ENCODE results near the gene LMO1. TPM values are rescaled to one million over a fixed set of nuclear protein-coding genes. Genes with fewer than 3 reads are reported as not detected.
A peak's percentile ranks its signal among the peaks of the same experiment; 100 is the strongest.

LMO1 gene
- total RNA-seq, 1 donor from 2014 or later, result 2.7 TPM

DNA sequence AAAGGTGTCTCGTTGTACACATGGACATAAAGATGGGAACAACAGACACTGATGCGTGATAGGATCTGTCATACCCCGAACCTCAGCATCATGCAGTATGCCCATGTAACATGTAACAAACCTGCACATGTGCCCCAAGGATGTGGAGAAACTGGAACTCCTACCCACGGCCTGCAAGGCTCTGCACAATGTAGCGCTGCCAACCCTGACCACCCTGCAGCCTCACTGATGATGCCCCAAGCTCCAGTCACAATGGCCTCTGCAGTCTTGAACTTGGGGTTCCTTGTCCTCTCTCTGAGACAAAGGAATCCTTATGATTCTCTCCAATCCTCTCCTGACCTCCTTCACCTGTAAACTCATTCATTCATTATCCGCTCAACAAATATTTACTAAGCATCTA lies 14.2 kb downstream of the LMO1 start:
- Mint-ChIP-seq H3K27me3 (peaks cover 24% of the 10 kb centered on the region), H3K27ac (no peak overlapping the region), H3K9me3 (no peaks in the 10 kb centered on the region), H3K36me3 (no peaks in the 10 kb centered on the region), H3K4me3 (no peak overlapping the region), H3K4me1 (ENCODE audit: unreplicated experiment) (no peaks in the 10 kb centered on the region)
- no peak for DNase-seq (ENCODE audit: extremely low spot score, unreplicated experiment)
- TF ChIP-seq, protein P1, sequence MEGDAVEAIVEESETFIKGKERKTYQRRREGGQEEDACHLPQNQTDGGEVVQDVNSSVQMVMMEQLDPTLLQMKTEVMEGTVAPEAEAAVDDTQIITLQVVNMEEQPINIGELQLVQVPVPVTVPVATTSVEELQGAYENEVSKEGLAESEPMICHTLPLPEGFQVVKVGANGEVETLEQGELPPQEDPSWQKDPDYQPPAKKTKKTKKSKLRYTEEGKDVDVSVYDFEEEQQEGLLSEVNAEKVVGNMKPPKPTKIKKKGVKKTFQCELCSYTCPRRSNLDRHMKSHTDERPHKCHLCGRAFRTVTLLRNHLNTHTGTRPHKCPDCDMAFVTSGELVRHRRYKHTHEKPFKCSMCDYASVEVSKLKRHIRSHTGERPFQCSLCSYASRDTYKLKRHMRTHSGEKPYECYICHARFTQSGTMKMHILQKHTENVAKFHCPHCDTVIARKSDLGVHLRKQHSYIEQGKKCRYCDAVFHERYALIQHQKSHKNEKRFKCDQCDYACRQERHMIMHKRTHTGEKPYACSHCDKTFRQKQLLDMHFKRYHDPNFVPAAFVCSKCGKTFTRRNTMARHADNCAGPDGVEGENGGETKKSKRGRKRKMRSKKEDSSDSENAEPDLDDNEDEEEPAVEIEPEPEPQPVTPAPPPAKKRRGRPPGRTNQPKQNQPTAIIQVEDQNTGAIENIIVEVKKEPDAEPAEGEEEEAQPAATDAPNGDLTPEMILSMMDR (conservative IDR thresholded peaks at IDR 0.05), result no peak

DNA sequence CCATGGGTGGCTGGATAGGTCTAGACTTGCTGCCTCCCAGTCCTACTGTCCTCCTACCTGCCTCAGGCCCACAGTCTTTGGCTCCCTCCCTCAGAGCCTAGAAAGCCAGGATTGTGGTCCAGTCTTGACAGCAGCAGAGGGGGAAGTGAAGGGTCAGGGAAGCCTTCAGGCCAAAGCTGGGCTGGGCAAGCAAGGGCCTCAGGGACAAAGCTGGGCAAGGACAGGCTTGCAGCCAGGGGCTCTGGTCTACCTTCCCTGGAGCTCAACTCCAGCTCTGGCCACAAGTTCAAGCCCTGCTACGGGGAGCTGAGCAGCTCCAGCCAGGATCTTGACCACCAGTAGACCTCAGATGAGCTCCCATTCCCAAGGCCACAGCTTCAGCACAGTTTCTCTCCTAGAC lies 14.9 kb downstream of the LMO1 start:
- DNase-seq (ENCODE audit: extremely low spot score, unreplicated experiment), result no peak
- Mint-ChIP-seq H3K4me3 (no peak overlapping the region), H3K27ac (no peak overlapping the region), H3K4me1 (ENCODE audit: unreplicated experiment) (peaks cover 6% of the 10 kb centered on the region), H3K36me3 (no peaks in the 10 kb centered on the region), H3K9me3 (no peaks in the 10 kb centered on the region), H3K27me3 (peaks cover 24% of the 10 kb centered on the region)
- TF ChIP-seq, protein P1 (conservative IDR thresholded peaks at IDR 0.05), result no peak

DNA sequence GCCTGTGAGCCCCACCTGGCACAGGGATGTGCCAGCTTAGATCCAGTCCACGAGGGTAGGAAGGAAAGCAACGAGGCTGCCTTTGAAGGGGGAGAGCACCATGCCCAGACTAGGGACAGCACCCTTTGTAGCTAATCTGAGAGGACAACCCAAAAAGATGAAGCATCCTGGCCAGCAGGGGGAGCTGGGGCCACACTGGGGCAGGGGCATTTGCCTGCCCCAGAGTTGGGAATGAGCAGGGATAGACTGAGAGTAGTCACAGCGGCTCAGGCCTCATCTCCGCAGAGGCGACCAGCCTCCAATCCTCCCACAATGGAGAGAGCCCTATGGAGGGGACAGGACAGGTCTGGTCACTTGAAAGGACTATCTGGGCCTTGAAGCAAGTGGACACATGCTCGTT lies 16.4 kb downstream of the LMO1 start:
- H3K27me3 Mint-ChIP-seq, result peaks cover 28% of the 10 kb centered on the region
- H3K9me3 Mint-ChIP-seq, result no peaks in the 10 kb centered on the region
- no peaks in the 10 kb centered on the region for H3K36me3 Mint-ChIP-seq
- H3K4me1 Mint-ChIP-seq (ENCODE audit: unreplicated experiment), result peaks cover 15% of the 10 kb centered on the region
- H3K4me3 Mint-ChIP-seq, result no peak overlapping the region
- no peak for DNase-seq (ENCODE audit: extremely low spot score, unreplicated experiment)
- TF ChIP-seq, protein P1 (conservative IDR thresholded peaks at IDR 0.05), result peak; percentile 47
- H3K27ac Mint-ChIP-seq, result no peak overlapping the region

DNA sequence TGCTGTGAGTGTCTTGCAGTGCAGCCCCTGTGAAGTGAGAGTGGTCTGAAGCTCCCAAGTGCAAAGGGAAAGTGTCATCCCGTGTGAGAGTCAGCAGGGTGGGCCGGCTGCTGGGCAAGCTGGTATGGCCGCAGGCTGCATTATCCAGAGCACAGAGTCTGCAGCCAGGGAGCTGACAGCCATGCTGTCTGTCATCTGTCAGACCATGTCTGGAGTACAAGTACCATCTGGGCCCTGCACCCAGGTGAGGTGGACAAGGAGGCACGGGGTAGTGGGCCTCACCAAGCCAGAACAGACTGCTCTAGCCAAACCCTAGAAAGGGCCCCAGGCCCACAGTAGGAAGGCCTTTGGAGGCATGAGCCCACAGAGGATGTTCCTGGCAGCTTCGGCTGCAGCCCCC lies 20.2 kb downstream of the LMO1 start:
- TF ChIP-seq, protein P1 (conservative IDR thresholded peaks at IDR 0.05), result no peak
- Mint-ChIP-seq H3K9me3 (no peaks in the 10 kb centered on the region), H3K27ac (no peak overlapping the region), H3K4me1 (ENCODE audit: unreplicated experiment) (peaks cover 17% of the 10 kb centered on the region), H3K27me3 (peaks cover 28% of the 10 kb centered on the region), H3K36me3 (no peaks in the 10 kb centered on the region), H3K4me3 (no peak overlapping the region)
- no peak for DNase-seq (ENCODE audit: extremely low spot score, unreplicated experiment)

DNA sequence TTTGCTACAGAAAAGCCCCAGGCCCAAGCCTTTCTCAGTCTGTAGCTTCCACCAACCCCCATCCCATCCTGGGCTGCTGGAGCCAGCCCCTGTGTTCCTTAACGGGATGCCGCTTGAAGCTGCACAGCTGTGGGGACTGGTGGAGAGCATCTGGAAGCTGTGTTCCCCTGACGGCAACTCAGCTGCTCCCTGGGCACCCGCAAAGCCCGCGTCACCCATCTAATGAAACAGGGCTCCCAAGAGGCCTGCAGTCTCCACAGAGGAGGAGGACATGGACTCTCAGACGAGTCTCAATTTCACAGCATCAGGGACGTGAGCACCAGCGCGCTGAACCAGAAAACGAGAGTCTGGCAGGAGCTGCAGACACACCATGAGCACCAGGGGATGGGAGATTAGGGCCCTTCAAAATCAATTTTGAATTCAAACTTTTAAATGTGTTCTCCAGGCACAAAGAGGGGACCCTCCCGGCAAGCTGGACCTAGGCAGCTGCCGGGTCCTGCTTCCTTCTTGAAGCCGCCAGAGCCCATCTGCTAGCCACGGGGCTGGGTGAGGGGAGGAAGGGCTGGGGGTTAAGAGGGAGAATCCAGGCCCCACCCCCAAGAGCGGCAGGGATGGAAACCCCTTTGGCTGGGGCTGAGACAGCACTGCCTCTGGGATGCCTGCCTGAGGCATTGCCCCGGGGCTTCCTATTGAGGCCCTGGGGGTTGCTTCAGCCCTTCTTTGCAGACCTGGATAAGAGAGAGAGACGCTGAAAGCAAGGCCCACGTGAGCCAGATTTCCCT lies 21.0 kb downstream of the LMO1 start:
- Mint-ChIP-seq H3K27ac (no peak overlapping the region), H3K36me3 (no peaks in the 10 kb centered on the region), H3K27me3 (peaks cover 22% of the 10 kb centered on the region), H3K4me1 (ENCODE audit: unreplicated experiment) (peaks cover 17% of the 10 kb centered on the region), H3K9me3 (no peaks in the 10 kb centered on the region), H3K4me3 (no peak overlapping the region)
- TF ChIP-seq, protein P1 (conservative IDR thresholded peaks at IDR 0.05), result no peak
- DNase-seq (ENCODE audit: extremely low spot score, unreplicated experiment), result no peak

All from type B pancreatic cell (in vitro differentiated cells).